Measurements from ENCODE around the gene XRCC3.

DNA sequence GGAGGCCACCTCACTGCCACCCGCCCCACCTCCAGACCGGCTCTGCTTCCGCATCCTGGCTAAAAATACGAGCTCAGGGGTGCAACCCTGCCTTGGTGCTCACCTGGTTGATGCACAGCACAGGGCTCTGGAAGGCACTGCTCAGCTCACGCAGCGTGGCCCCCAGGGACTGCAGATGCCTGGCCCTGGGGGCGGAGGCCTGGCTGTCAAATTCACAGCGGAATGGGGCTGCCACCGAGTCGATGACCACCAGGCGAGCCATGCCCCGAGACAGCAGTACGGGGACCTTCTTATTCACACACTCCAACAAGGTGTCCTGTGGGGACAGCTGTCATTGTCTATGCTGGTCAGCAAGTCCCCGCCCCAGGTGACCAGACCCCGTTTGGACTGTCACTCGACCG lies 16.0 kb downstream of the XRCC3 start:
- TF ChIP-seq, protein P1, sequence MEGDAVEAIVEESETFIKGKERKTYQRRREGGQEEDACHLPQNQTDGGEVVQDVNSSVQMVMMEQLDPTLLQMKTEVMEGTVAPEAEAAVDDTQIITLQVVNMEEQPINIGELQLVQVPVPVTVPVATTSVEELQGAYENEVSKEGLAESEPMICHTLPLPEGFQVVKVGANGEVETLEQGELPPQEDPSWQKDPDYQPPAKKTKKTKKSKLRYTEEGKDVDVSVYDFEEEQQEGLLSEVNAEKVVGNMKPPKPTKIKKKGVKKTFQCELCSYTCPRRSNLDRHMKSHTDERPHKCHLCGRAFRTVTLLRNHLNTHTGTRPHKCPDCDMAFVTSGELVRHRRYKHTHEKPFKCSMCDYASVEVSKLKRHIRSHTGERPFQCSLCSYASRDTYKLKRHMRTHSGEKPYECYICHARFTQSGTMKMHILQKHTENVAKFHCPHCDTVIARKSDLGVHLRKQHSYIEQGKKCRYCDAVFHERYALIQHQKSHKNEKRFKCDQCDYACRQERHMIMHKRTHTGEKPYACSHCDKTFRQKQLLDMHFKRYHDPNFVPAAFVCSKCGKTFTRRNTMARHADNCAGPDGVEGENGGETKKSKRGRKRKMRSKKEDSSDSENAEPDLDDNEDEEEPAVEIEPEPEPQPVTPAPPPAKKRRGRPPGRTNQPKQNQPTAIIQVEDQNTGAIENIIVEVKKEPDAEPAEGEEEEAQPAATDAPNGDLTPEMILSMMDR (conservative IDR thresholded peaks at IDR 0.05; ENCODE audit: low read depth in 2 of 2) = no peak
- TF ChIP-seq EZH2 (IDR thresholded peaks at IDR 0.05; ENCODE audit: low read depth, unreplicated experiment) = no peak
- TF ChIP-seq EZH2phosphoT487 (IDR thresholded peaks at IDR 0.05; ENCODE audit: unreplicated experiment) = no peak
- no peak for TF ChIP-seq JUNB (IDR thresholded peaks at IDR 0.05; ENCODE audit: unreplicated experiment)
- TF ChIP-seq, protein P2, sequence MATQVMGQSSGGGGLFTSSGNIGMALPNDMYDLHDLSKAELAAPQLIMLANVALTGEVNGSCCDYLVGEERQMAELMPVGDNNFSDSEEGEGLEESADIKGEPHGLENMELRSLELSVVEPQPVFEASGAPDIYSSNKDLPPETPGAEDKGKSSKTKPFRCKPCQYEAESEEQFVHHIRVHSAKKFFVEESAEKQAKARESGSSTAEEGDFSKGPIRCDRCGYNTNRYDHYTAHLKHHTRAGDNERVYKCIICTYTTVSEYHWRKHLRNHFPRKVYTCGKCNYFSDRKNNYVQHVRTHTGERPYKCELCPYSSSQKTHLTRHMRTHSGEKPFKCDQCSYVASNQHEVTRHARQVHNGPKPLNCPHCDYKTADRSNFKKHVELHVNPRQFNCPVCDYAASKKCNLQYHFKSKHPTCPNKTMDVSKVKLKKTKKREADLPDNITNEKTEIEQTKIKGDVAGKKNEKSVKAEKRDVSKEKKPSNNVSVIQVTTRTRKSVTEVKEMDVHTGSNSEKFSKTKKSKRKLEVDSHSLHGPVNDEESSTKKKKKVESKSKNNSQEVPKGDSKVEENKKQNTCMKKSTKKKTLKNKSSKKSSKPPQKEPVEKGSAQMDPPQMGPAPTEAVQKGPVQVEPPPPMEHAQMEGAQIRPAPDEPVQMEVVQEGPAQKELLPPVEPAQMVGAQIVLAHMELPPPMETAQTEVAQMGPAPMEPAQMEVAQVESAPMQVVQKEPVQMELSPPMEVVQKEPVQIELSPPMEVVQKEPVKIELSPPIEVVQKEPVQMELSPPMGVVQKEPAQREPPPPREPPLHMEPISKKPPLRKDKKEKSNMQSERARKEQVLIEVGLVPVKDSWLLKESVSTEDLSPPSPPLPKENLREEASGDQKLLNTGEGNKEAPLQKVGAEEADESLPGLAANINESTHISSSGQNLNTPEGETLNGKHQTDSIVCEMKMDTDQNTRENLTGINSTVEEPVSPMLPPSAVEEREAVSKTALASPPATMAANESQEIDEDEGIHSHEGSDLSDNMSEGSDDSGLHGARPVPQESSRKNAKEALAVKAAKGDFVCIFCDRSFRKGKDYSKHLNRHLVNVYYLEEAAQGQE (IDR thresholded peaks at IDR 0.05; ENCODE audit: unreplicated experiment) = no peak
- TF ChIP-seq POLR2AphosphoS5 (IDR thresholded peaks at IDR 0.05; ENCODE audit: low read depth) = no peak
- TF ChIP-seq, protein P3, sequence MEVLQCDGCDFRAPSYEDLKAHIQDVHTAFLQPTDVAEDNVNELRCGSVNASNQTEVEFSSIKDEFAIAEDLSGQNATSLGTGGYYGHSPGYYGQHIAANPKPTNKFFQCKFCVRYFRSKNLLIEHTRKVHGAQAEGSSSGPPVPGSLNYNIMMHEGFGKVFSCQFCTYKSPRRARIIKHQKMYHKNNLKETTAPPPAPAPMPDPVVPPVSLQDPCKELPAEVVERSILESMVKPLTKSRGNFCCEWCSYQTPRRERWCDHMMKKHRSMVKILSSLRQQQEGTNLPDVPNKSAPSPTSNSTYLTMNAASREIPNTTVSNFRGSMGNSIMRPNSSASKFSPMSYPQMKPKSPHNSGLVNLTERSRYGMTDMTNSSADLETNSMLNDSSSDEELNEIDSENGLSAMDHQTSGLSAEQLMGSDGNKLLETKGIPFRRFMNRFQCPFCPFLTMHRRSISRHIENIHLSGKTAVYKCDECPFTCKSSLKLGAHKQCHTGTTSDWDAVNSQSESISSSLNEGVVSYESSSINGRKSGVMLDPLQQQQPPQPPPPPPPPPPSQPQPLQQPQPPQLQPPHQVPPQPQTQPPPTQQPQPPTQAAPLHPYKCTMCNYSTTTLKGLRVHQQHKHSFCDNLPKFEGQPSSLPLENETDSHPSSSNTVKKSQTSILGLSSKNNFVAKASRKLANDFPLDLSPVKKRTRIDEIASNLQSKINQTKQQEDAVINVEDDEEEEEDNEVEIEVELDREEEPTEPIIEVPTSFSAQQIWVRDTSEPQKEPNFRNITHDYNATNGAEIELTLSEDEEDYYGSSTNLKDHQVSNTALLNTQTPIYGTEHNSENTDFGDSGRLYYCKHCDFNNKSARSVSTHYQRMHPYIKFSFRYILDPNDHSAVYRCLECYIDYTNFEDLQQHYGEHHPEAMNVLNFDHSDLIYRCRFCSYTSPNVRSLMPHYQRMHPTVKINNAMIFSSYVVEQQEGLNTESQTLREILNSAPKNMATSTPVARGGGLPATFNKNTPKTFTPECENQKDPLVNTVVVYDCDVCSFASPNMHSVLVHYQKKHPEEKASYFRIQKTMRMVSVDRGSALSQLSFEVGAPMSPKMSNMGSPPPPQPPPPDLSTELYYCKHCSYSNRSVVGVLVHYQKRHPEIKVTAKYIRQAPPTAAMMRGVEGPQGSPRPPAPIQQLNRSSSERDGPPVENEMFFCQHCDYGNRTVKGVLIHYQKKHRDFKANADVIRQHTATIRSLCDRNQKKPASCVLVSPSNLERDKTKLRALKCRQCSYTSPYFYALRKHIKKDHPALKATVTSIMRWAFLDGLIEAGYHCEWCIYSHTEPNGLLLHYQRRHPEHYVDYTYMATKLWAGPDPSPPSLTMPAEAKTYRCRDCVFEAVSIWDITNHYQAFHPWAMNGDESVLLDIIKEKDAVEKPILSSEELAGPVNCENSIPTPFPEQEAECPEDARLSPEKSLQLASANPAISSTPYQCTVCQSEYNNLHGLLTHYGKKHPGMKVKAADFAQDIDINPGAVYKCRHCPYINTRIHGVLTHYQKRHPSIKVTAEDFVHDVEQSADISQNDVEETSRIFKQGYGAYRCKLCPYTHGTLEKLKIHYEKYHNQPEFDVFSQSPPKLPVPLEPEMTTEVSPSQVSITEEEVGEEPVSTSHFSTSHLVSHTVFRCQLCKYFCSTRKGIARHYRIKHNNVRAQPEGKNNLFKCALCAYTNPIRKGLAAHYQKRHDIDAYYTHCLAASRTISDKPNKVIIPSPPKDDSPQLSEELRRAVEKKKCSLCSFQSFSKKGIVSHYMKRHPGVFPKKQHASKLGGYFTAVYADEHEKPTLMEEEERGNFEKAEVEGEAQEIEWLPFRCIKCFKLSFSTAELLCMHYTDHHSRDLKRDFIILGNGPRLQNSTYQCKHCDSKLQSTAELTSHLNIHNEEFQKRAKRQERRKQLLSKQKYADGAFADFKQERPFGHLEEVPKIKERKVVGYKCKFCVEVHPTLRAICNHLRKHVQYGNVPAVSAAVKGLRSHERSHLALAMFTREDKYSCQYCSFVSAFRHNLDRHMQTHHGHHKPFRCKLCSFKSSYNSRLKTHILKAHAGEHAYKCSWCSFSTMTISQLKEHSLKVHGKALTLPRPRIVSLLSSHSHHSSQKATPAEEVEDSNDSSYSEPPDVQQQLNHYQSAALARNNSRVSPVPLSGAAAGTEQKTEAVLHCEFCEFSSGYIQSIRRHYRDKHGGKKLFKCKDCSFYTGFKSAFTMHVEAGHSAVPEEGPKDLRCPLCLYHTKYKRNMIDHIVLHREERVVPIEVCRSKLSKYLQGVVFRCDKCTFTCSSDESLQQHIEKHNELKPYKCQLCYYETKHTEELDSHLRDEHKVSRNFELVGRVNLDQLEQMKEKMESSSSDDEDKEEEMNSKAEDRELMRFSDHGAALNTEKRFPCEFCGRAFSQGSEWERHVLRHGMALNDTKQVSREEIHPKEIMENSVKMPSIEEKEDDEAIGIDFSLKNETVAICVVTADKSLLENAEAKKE (CRISPR knock-in tag; IDR thresholded peaks at IDR 0.05) = no peak
- TF ChIP-seq ZNF114 (CRISPR knock-in tag; IDR thresholded peaks at IDR 0.05) = no peak
- no peak for TF ChIP-seq CREB1 (CRISPR knock-in tag; IDR thresholded peaks at IDR 0.05; ENCODE audit: low read depth)
- no peak for TF ChIP-seq ZNF331 (CRISPR knock-in tag; IDR thresholded peaks at IDR 0.05; ENCODE audit: low read depth)
- no peak for TF ChIP-seq STAT1 (IDR thresholded peaks at IDR 0.05; ENCODE audit: unreplicated experiment)
- no peak for TF ChIP-seq NANOG (IDR thresholded peaks at IDR 0.05; ENCODE audit: borderline replicate concordance)
- TF ChIP-seq, protein P4, sequence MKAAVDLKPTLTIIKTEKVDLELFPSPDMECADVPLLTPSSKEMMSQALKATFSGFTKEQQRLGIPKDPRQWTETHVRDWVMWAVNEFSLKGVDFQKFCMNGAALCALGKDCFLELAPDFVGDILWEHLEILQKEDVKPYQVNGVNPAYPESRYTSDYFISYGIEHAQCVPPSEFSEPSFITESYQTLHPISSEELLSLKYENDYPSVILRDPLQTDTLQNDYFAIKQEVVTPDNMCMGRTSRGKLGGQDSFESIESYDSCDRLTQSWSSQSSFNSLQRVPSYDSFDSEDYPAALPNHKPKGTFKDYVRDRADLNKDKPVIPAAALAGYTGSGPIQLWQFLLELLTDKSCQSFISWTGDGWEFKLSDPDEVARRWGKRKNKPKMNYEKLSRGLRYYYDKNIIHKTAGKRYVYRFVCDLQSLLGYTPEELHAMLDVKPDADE (IDR thresholded peaks at IDR 0.05) = no peak

Measured in GM23338 (cell line).